ENCODE measurements around the gene PSKH1.

The PSKH1 gene

GRCh38 chr16:67922221-67922620 is 29.2 kb downstream of the PSKH1 start:
- Histone ChIP-seq H3K4me3 (ENCODE audit: severe bottlenecking) (no peak overlapping the region), H3K27me3 (ENCODE audit: insufficient read depth, poor library complexity, severe bottlenecking) (no peaks in the 10 kb centered on the region), H3K36me3 (ENCODE audit: low read depth) (no peaks in the 10 kb centered on the region), H3K9me3 (ENCODE audit: severe bottlenecking) (no peaks in the 10 kb centered on the region), H3K27ac (ENCODE audit: poor library complexity, severe bottlenecking) (no peak overlapping the region), H3K4me1 (ENCODE audit: insufficient read depth, poor library complexity, severe bottlenecking) (peaks cover 10% of the 10 kb centered on the region)
- DNase-seq (ENCODE audit: low spot score) (no peak), ATAC-seq (ENCODE audit: low read depth) (no peak)
- TF ChIP-seq CTCF (IDR thresholded peaks at IDR 0.05; ENCODE audit: poor library complexity, severe bottlenecking), result no peak

- no peak for TF ChIP-seq CTCF (IDR thresholded peaks at IDR 0.05; ENCODE audit: poor library complexity, severe bottlenecking)
- Histone ChIP-seq H3K36me3 (ENCODE audit: low read depth) (peaks cover 3% of the 10 kb centered on the region), H3K4me3 (ENCODE audit: severe bottlenecking) (no peak overlapping the region), H3K27ac (ENCODE audit: poor library complexity, severe bottlenecking) (no peak overlapping the region), H3K9me3 (ENCODE audit: severe bottlenecking) (no peaks in the 10 kb centered on the region), H3K4me1 (ENCODE audit: insufficient read depth, poor library complexity, severe bottlenecking) (peaks cover 4% of the 10 kb centered on the region), H3K27me3 (ENCODE audit: insufficient read depth, poor library complexity, severe bottlenecking) (no peaks in the 10 kb centered on the region)
- ATAC-seq (ENCODE audit: low read depth), result no peak
- DNase-seq (ENCODE audit: low spot score), result no peak
These were observed 29.7 kb downstream of the PSKH1 start for GRCh38 chr16:67922740-67923139.

DNA sequence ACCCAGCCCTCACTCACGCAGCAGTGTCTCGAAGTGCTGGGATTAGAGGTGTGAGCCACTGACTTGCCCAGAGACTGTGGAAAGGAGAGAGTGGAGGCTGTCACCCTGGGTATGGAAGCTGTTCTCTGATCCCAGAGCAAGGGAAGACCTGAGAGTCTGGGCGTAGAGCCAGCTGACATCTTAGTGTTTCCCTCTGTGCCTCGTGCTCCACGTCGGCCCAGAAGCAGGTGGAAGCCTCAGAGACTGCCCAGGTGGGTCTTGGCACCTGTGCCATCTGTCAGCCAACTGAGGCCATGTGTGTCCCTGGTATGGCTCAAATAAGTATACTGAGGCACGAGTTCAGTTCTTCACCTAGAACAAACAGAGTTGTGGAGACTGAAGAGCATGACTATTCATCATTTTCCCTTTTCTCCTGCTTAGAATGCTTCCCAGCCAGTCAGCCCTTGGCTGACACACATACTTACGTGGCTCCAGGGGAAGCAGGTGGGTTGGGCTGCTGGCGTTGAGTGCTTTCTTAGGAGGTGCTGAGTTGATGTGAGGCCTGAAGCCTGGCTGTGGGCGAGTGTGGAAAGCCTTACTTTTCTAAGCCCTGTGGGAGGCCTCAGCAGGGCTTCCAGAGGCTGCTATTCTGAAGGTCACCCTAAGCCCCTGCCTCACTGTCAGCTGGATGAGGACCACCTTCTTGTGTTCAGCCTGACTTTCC is 30.5 kb downstream of the PSKH1 start:
- no peak overlapping the region for H3K27ac ChIP-seq (ENCODE audit: poor library complexity, severe bottlenecking)
- ATAC-seq (ENCODE audit: low read depth) (no peak), DNase-seq (ENCODE audit: low spot score) (no peak)
- H3K9me3 ChIP-seq (ENCODE audit: severe bottlenecking), result no peaks in the 10 kb centered on the region
- no peaks in the 10 kb centered on the region for H3K27me3 ChIP-seq (ENCODE audit: insufficient read depth, poor library complexity, severe bottlenecking)
- H3K4me1 ChIP-seq (ENCODE audit: insufficient read depth, poor library complexity, severe bottlenecking), result peaks cover 4% of the 10 kb centered on the region
- no peak for TF ChIP-seq CTCF (IDR thresholded peaks at IDR 0.05; ENCODE audit: poor library complexity, severe bottlenecking)
- H3K36me3 ChIP-seq (ENCODE audit: low read depth), result peaks cover 11% of the 10 kb centered on the region
- H3K4me3 ChIP-seq (ENCODE audit: severe bottlenecking), result no peak overlapping the region

- Histone ChIP-seq H3K36me3 (ENCODE audit: low read depth) (peaks cover 19% of the 10 kb centered on the region), H3K27me3 (ENCODE audit: insufficient read depth, poor library complexity, severe bottlenecking) (no peaks in the 10 kb centered on the region), H3K4me1 (ENCODE audit: insufficient read depth, poor library complexity, severe bottlenecking) (peaks cover 4% of the 10 kb centered on the region), H3K4me3 (ENCODE audit: severe bottlenecking) (no peak overlapping the region), H3K27ac (ENCODE audit: poor library complexity, severe bottlenecking) (no peak overlapping the region), H3K9me3 (ENCODE audit: severe bottlenecking) (no peaks in the 10 kb centered on the region)
- DNase-seq (ENCODE audit: low spot score) (no peak), ATAC-seq (ENCODE audit: low read depth) (no peak)
- no peak for TF ChIP-seq CTCF (IDR thresholded peaks at IDR 0.05; ENCODE audit: poor library complexity, severe bottlenecking)
These were observed 31.3 kb downstream of the PSKH1 start for GRCh38 chr16:67924140-67924906.
